ENCODE results near the gene IL36G.
"Not testable (repeated sequence)": the region's sequence is repeated elsewhere in the genome, so short reads cannot be mapped to it uniquely, and the experiment has no call there.

IL36G gene

GRCh38 chr2:112977559-112978056 is at the start of gene IL36G:
Gene IL36G (plus strand): TSS chr2:112978006. CDS start chr2:112978639, 633 bp downstream.
- no peak for DNase-seq (ENCODE audit: low spot score)

GRCh38 chr2:112933261-112933660 is 44.5 kb upstream of the IL36G start:
- no peak for DNase-seq (ENCODE audit: low spot score)

GRCh38 chr2:112934117-112934516 is 43.7 kb upstream of the IL36G start:
- DNase-seq (ENCODE audit: low spot score): not testable (repeated sequence)

- DNase-seq (ENCODE audit: low spot score): no peak
Observed at GRCh38 chr2:112936927-112937232, 40.9 kb upstream of the IL36G start.

GRCh38 chr2:112938904-112939303 is 38.9 kb upstream of the IL36G start:
- no peak for DNase-seq (ENCODE audit: low spot score)

GRCh38 chr2:112939425-112939824 is 38.4 kb upstream of the IL36G start:
- no peak for DNase-seq (ENCODE audit: low spot score)

GRCh38 chr2:112940859-112941625 is 36.8 kb upstream of the IL36G start:
- DNase-seq (ENCODE audit: low spot score): no peak

- peak; percentile 58 for DNase-seq (ENCODE audit: low spot score)
Observed at GRCh38 chr2:112941753-112942653, 35.8 kb upstream of the IL36G start.

- DNase-seq (ENCODE audit: low spot score): no peak
Observed at GRCh38 chr2:112942654-112943002, 35.2 kb upstream of the IL36G start.

- no peak for DNase-seq (ENCODE audit: low spot score)
Observed at GRCh38 chr2:112944971-112945370, 32.8 kb upstream of the IL36G start.

- DNase-seq (ENCODE audit: low spot score): no peak
Observed at GRCh38 chr2:112946086-112946485, 31.7 kb upstream of the IL36G start.

GRCh38 chr2:112947374-112947773 is 30.4 kb upstream of the IL36G start:
- no peak for DNase-seq (ENCODE audit: low spot score)

GRCh38 chr2:112949456-112949855 is 28.4 kb upstream of the IL36G start:
- no peak for DNase-seq (ENCODE audit: low spot score)

- DNase-seq (ENCODE audit: low spot score): no peak
Observed at GRCh38 chr2:112954364-112954763, 23.4 kb upstream of the IL36G start.

GRCh38 chr2:112957511-112957910 is 20.3 kb upstream of the IL36G start:
- DNase-seq (ENCODE audit: low spot score): no peak

- peak; percentile 56 for DNase-seq (ENCODE audit: low spot score)
Observed at GRCh38 chr2:112958428-112959108, 19.2 kb upstream of the IL36G start.

GRCh38 chr2:112959109-112959812 is 18.5 kb upstream of the IL36G start:
- no peak for DNase-seq (ENCODE audit: low spot score)

- no peak for DNase-seq (ENCODE audit: low spot score)
Observed at GRCh38 chr2:112960230-112960825, 17.5 kb upstream of the IL36G start.

GRCh38 chr2:112962308-112963175 is 15.3 kb upstream of the IL36G start:
- no peak for DNase-seq (ENCODE audit: low spot score)

- DNase-seq (ENCODE audit: low spot score): no peak
Observed at GRCh38 chr2:112967023-112967422, 10.8 kb upstream of the IL36G start.

Measured in hematopoietic multipotent progenitor cell treated with erythropoietin and hydrocortisone succinate and interleukin-3 and kit ligand, for 15 days (in vitro differentiated cells).